ENCODE measurements around the gene DNAH1. TPM values are rescaled to one million over a fixed set of nuclear protein-coding genes. Genes with fewer than 3 reads are reported as not detected.

DNAH1 gene
- polyA plus RNA-seq, 1 donor (not counting 4 experiments of a cell fraction or from before 2014, with no cell fraction given), result 0.33 TPM

GRCh38 chr3:52402101-52402521 lies 86.0 kb downstream of the DNAH1 start:
- peaks cover 8% of the 10 kb centered on the region for H3K79me2 ChIP-seq (ENCODE audit: control insufficient read depth, insufficient read depth, low read length)
- no peaks in the 10 kb centered on the region for H3K27me3 ChIP-seq (ENCODE audit: control insufficient read depth, extremely low read depth, insufficient read depth, low read length)
- no peak overlapping the region for H3K9ac ChIP-seq (ENCODE audit: control insufficient read depth, extremely low read depth, insufficient read depth, low read length)
- FAIRE-seq (no peak), DNase-seq (ENCODE audit: low read depth, low spot score) (no peak)
- dilution Hi-C loops (cut with MboI; ENCODE audit: extremely low pct_ligation_motif_present, low sequenced_read_pairs), result no loop called here
- H3K4me3 ChIP-seq (ENCODE audit: control insufficient read depth in 2 of 3, extremely low read depth in 1 of 3, insufficient read depth in 2 of 3, low read depth in 1 of 3, low read length in 3 of 3), result no peak overlapping the region
- H3K9me3 ChIP-seq (ENCODE audit: control insufficient read depth, low read depth, low read length), result no peaks in the 10 kb centered on the region
- no peak overlapping the region for H3K27ac ChIP-seq (ENCODE audit: control insufficient read depth, insufficient read depth, low read length)
- peaks cover 39% of the 10 kb centered on the region for H3K4me1 ChIP-seq (ENCODE audit: control insufficient read depth, extremely low read depth, insufficient read depth, low read length)
- H2AFZ ChIP-seq (ENCODE audit: control insufficient read depth, low read length), result no peak overlapping the region
- no peak for TF ChIP-seq EZH2 (IDR thresholded peaks at IDR 0.05; ENCODE audit: low read length)
- no peak for TF ChIP-seq CTCF (optimal IDR thresholded peaks at IDR 0.05 in 1 of 3, IDR thresholded peaks at IDR 0.05 in 1 of 3, conservative IDR thresholded peaks at IDR 0.05 in 1 of 3; ENCODE audit: extremely low read depth in 1 of 3, insufficient read depth in 2 of 3, low read length in 3 of 3)
- no peak overlapping the region for H3K4me2 ChIP-seq (ENCODE audit: control insufficient read depth, extremely low read depth, insufficient read depth, low read depth, low read length)
- H3K36me3 ChIP-seq (ENCODE audit: control insufficient read depth in 2 of 2, extremely low read depth in 1 of 2, insufficient read depth in 2 of 2, low read length in 2 of 2), result peaks cover 36 to 58% of the 10 kb centered on the region in 2 experiments
- no peaks in the 10 kb centered on the region for H4K20me1 ChIP-seq (ENCODE audit: control insufficient read depth, extremely low read depth, insufficient read depth, low read length)
- peaks cover 3% of the 10 kb centered on the region for H3K9me1 ChIP-seq (ENCODE audit: control insufficient read depth, extremely low read depth, insufficient read depth, low read length)

GRCh38 chr3:52402706-52403270 lies 86.7 kb downstream of the DNAH1 start:
- Histone ChIP-seq H3K27me3 (ENCODE audit: control insufficient read depth, extremely low read depth, insufficient read depth, low read length) (no peaks in the 10 kb centered on the region), H3K4me3 (ENCODE audit: control insufficient read depth in 2 of 3, extremely low read depth in 1 of 3, insufficient read depth in 2 of 3, low read depth in 1 of 3, low read length in 3 of 3) (no peak overlapping the region), H3K36me3 (ENCODE audit: control insufficient read depth in 2 of 2, extremely low read depth in 1 of 2, insufficient read depth in 2 of 2, low read length in 2 of 2) (peaks cover 39 to 65% of the 10 kb centered on the region in 2 experiments), H3K27ac (ENCODE audit: control insufficient read depth, insufficient read depth, low read length) (no peak overlapping the region), H3K9me3 (ENCODE audit: control insufficient read depth, low read depth, low read length) (no peaks in the 10 kb centered on the region), H4K20me1 (ENCODE audit: control insufficient read depth, extremely low read depth, insufficient read depth, low read length) (no peaks in the 10 kb centered on the region), H3K9ac (ENCODE audit: control insufficient read depth, extremely low read depth, insufficient read depth, low read length) (no peak overlapping the region), H3K4me2 (ENCODE audit: control insufficient read depth, extremely low read depth, insufficient read depth, low read depth, low read length) (no peak overlapping the region), H2AFZ (ENCODE audit: control insufficient read depth, low read length) (no peak overlapping the region), H3K79me2 (ENCODE audit: control insufficient read depth, insufficient read depth, low read length) (peaks cover 12% of the 10 kb centered on the region), H3K9me1 (ENCODE audit: control insufficient read depth, extremely low read depth, insufficient read depth, low read length) (peaks cover 3% of the 10 kb centered on the region), H3K4me1 (ENCODE audit: control insufficient read depth, extremely low read depth, insufficient read depth, low read length) (peaks cover 46% of the 10 kb centered on the region)
- dilution Hi-C loops (cut with MboI; ENCODE audit: extremely low pct_ligation_motif_present, low sequenced_read_pairs), result no loop called here
- DNase-seq (ENCODE audit: low read depth, low spot score) (no peak), FAIRE-seq (no peak)
- no peak for TF ChIP-seq CTCF (optimal IDR thresholded peaks at IDR 0.05 in 1 of 3, IDR thresholded peaks at IDR 0.05 in 1 of 3, conservative IDR thresholded peaks at IDR 0.05 in 1 of 3; ENCODE audit: extremely low read depth in 1 of 3, insufficient read depth in 2 of 3, low read length in 3 of 3)

Data from keratinocyte (primary cell).